Measurements from ENCODE around the gene CDH13. TPM values are rescaled to one million over a fixed set of nuclear protein-coding genes. Genes with fewer than 3 reads are reported as not detected.

Gene CDH13
- total RNA-seq, 2 donors from 2014 or later, result 228 to 280 TPM

GRCh38 chr16:82980810-82981209 lies 354.0 kb downstream of the CDH13 start:
- Histone ChIP-seq H3K9me3 (no peaks in the 10 kb centered on the region), H3K27ac (no peak overlapping the region), H3K27me3 (replicated peaks; ENCODE audit: insufficient read depth) (no peaks in the 10 kb centered on the region), H3K4me1 (ENCODE audit: control insufficient read depth in 1 of 2, low read depth in 2 of 2) (peaks cover 0 to 8% of the 10 kb centered on the region in 2 donors), H3K4me3 (no peak overlapping the region), H3K36me3 (no peaks in the 10 kb centered on the region)
- ATAC-seq (ENCODE audit: insufficient number of reproducible peaks, low FRiP score, low read depth), result no peak
- DNase-seq (ENCODE audit: low spot score), result no peak
- TF ChIP-seq CTCF (IDR thresholded peaks at IDR 0.05), result no peak

- no peak for TF ChIP-seq CTCF (IDR thresholded peaks at IDR 0.05)
- H3K4me3 ChIP-seq, result no peak overlapping the region
- DNase-seq (ENCODE audit: low spot score) (no peak), ATAC-seq (ENCODE audit: insufficient number of reproducible peaks, low FRiP score, low read depth) (no peak)
- H3K27me3 ChIP-seq (replicated peaks; ENCODE audit: insufficient read depth), result no peaks in the 10 kb centered on the region
- no peak overlapping the region for H3K27ac ChIP-seq
- H3K9me3 ChIP-seq, result no peaks in the 10 kb centered on the region
- peaks cover 0 to 4% of the 10 kb centered on the region in 2 donors for H3K4me1 ChIP-seq (ENCODE audit: control insufficient read depth in 1 of 2, low read depth in 2 of 2)
- H3K36me3 ChIP-seq, result no peaks in the 10 kb centered on the region
Measured at GRCh38 chr16:82987767-82988166, 361.0 kb downstream of the CDH13 start.

GRCh38 chr16:82990155-82990554 lies 363.4 kb downstream of the CDH13 start:
- H3K9me3 ChIP-seq, result no peaks in the 10 kb centered on the region
- ATAC-seq (ENCODE audit: insufficient number of reproducible peaks, low FRiP score, low read depth) (no peak), DNase-seq (ENCODE audit: low spot score) (no peak)
- H3K27me3 ChIP-seq (replicated peaks; ENCODE audit: insufficient read depth), result no peaks in the 10 kb centered on the region
- H3K36me3 ChIP-seq, result no peaks in the 10 kb centered on the region
- H3K4me3 ChIP-seq, result no peak overlapping the region
- H3K4me1 ChIP-seq (ENCODE audit: control insufficient read depth in 1 of 2, low read depth in 2 of 2), result peaks cover 0 to 4% of the 10 kb centered on the region in 2 donors
- TF ChIP-seq CTCF (IDR thresholded peaks at IDR 0.05), result no peak
- H3K27ac ChIP-seq, result no peak overlapping the region

- Histone ChIP-seq H3K36me3 (no peaks in the 10 kb centered on the region), H3K4me1 (ENCODE audit: control insufficient read depth in 1 of 2, low read depth in 2 of 2) (peaks cover 8 to 11% of the 10 kb centered on the region in 2 donors), H3K27me3 (replicated peaks; ENCODE audit: insufficient read depth) (no peaks in the 10 kb centered on the region), H3K27ac (no peak overlapping the region), H3K4me3 (no peak overlapping the region), H3K9me3 (no peaks in the 10 kb centered on the region)
- TF ChIP-seq CTCF (IDR thresholded peaks at IDR 0.05), result no peak
- ATAC-seq (ENCODE audit: insufficient number of reproducible peaks, low FRiP score, low read depth) (no peak), DNase-seq (ENCODE audit: low spot score) (no peak)
Measured at GRCh38 chr16:82991410-82991809, 364.6 kb downstream of the CDH13 start.

- H3K4me3 ChIP-seq, result no peak overlapping the region
- no peaks in the 10 kb centered on the region for H3K36me3 ChIP-seq
- H3K9me3 ChIP-seq, result no peaks in the 10 kb centered on the region
- ATAC-seq (ENCODE audit: insufficient number of reproducible peaks, low FRiP score, low read depth) (no peak), DNase-seq (ENCODE audit: low spot score) (no peak)
- H3K27me3 ChIP-seq (replicated peaks; ENCODE audit: insufficient read depth), result no peaks in the 10 kb centered on the region
- H3K27ac ChIP-seq, result no peak overlapping the region
- H3K4me1 ChIP-seq (ENCODE audit: control insufficient read depth in 1 of 2, low read depth in 2 of 2), result peaks cover 10 to 15% of the 10 kb centered on the region in 2 donors
- no peak for TF ChIP-seq CTCF (IDR thresholded peaks at IDR 0.05)
Measured at GRCh38 chr16:82991966-82992675, 365.4 kb downstream of the CDH13 start.
